ENCODE data around the gene SERPINA5. TPM values are rescaled to one million over a fixed set of nuclear protein-coding genes. Genes with fewer than 3 reads are reported as not detected.

The SERPINA5 gene
- total RNA-seq, 1 experiment from 2014 or later = 2.2 TPM

- no peak within 1 kb of the TSS for H3K27ac Mint-ChIP-seq (ENCODE audit: unreplicated experiment)
- no peak for DNase-seq
- peaks cover 13% of the 10 kb centered on the region for H3K9me3 Mint-ChIP-seq (ENCODE audit: unreplicated experiment)
- intact Hi-C loops (cut with micrococcal nuclease; ENCODE audit: unreplicated experiment) = no loop called here
- H3K4me1 Mint-ChIP-seq (ENCODE audit: low read depth, unreplicated experiment) = no peaks in the 10 kb centered on the region
- TF ChIP-seq, protein P1, sequence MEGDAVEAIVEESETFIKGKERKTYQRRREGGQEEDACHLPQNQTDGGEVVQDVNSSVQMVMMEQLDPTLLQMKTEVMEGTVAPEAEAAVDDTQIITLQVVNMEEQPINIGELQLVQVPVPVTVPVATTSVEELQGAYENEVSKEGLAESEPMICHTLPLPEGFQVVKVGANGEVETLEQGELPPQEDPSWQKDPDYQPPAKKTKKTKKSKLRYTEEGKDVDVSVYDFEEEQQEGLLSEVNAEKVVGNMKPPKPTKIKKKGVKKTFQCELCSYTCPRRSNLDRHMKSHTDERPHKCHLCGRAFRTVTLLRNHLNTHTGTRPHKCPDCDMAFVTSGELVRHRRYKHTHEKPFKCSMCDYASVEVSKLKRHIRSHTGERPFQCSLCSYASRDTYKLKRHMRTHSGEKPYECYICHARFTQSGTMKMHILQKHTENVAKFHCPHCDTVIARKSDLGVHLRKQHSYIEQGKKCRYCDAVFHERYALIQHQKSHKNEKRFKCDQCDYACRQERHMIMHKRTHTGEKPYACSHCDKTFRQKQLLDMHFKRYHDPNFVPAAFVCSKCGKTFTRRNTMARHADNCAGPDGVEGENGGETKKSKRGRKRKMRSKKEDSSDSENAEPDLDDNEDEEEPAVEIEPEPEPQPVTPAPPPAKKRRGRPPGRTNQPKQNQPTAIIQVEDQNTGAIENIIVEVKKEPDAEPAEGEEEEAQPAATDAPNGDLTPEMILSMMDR (IDR thresholded peaks at IDR 0.05; ENCODE audit: insufficient read depth in 1 of 2, low read depth in 1 of 2, low read length in 1 of 2, severe bottlenecking in 1 of 2, unreplicated experiment in 1 of 2) = no peak
- H3K4me3 Mint-ChIP-seq (ENCODE audit: unreplicated experiment) = no peak within 1 kb of the TSS
- no peaks in the 10 kb centered on the region for H3K36me3 Mint-ChIP-seq (ENCODE audit: insufficient read depth, unreplicated experiment)
- Histone ChIP-seq H3K4me1 (peaks cover 17% of the 10 kb centered on the region), H3K9me3 (no peaks in the 10 kb centered on the region; the same call in 1 of the 2 replicates), H3K27me3 (replicated peaks; ENCODE audit: control insufficient read depth, insufficient read depth, low read length) (no peaks in the 10 kb centered on the region), H3K4me3 (ENCODE audit: low read depth, low read length) (no peak within 1 kb of the TSS), H3K36me3 (ENCODE audit: control insufficient read depth, insufficient read depth, low read length) (no peaks in the 10 kb centered on the region)
- no peaks in the 10 kb centered on the region for H3K27me3 Mint-ChIP-seq (ENCODE audit: insufficient read depth, unreplicated experiment)
- ChIA-PET POLR2A (no interaction called here), CTCF (interaction anchor here (0.9 kb wide), 1 partner anchor 51 kb away, joined by 5 read pairs; the partner anchor contains the start of gene SERPINA4)
- no TSS peak for BruUV-seq (replicated peaks)
Observed at GRCh38 chr14:94612174-94612573, 30.9 kb downstream of the SERPINA5 start, which contains the start of gene SERPINA3. Gene SERPINA3, plus strand, starts transcription at chr14:94612391. Its CDS starts 2,051 bp downstream, at chr14:94614442.

DNA sequence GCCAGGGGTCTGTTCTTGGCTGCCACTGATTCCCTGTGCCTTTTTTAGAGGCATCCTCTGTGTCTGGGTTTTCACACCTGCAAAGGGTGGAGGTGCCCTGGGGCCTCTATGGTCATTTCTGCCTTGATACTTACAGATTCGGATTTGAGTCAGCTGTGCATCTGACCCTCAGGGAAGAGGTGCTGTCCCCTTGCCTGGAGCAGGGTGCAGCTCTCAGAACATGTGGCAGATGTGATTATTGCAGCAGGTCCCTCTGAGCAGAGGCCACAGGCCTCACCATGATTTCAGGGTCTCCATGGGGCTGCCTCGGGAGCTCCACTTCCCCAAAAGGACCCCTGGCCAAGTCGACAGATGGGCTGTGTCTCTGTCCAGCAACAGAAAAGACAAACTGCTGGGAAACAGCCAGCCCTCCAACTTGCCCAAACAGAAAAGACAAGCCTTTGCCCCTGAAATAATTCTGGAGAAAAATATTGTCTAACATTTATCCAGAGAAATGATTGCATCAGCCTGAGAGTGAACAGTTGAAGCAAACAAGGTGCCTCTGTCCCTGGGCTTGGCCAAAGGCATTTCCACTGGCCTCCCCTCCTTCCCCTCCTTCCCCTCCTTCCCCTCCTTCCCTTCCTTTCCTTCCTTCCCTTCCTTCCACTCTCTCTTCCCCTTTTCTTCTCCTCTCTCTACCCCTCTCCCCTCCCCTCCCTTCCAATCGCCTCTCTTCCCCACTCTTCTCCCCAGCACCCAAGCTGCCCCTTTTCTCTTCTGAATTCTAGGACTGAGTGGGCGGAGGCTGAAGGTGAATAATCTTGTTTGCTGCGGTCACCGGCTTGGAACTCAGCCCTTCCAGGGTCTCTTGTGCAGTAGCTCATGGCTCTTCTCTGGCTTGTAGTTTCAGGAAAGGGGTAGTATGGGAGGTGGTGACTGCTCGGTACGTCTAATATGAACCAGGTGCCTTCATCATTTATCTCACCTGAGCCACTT lies 31.6 kb downstream of the SERPINA5 start:
- no peak overlapping the region for H3K27ac Mint-ChIP-seq (ENCODE audit: unreplicated experiment)
- TF ChIP-seq, protein P1 (IDR thresholded peaks at IDR 0.05; ENCODE audit: insufficient read depth in 1 of 2, low read depth in 1 of 2, low read length in 1 of 2, severe bottlenecking in 1 of 2, unreplicated experiment in 1 of 2) = no peak
- no peak overlapping the region for H3K4me3 Mint-ChIP-seq (ENCODE audit: unreplicated experiment)
- no peaks in the 10 kb centered on the region for H3K27me3 Mint-ChIP-seq (ENCODE audit: insufficient read depth, unreplicated experiment)
- no peak for DNase-seq
- Histone ChIP-seq H3K4me3 (ENCODE audit: low read depth, low read length) (no peak overlapping the region), H3K9me3 (no peaks in the 10 kb centered on the region; the same call in none of the 2 replicates), H3K36me3 (ENCODE audit: control insufficient read depth, insufficient read depth, low read length) (no peaks in the 10 kb centered on the region), H3K4me1 (peaks cover 17% of the 10 kb centered on the region), H3K27me3 (replicated peaks; ENCODE audit: control insufficient read depth, insufficient read depth, low read length) (no peaks in the 10 kb centered on the region)
- no peaks in the 10 kb centered on the region for H3K4me1 Mint-ChIP-seq (ENCODE audit: low read depth, unreplicated experiment)
- peaks cover 20% of the 10 kb centered on the region for H3K9me3 Mint-ChIP-seq (ENCODE audit: unreplicated experiment)
- no peaks in the 10 kb centered on the region for H3K36me3 Mint-ChIP-seq (ENCODE audit: insufficient read depth, unreplicated experiment)
- intact Hi-C loops (cut with micrococcal nuclease; ENCODE audit: unreplicated experiment) = no loop called here
- POLR2A ChIA-PET = no interaction called here
- no TSS peak for BruUV-seq (replicated peaks)
- CTCF ChIA-PET = no interaction called here

GRCh38 chr14:94613720-94614644 lies 32.8 kb downstream of the SERPINA5 start:
- DNase-seq = no peak
- POLR2A ChIA-PET = no interaction called here
- intact Hi-C loops (cut with micrococcal nuclease; ENCODE audit: unreplicated experiment) = no loop called here
- no peak overlapping the region for H3K4me3 Mint-ChIP-seq (ENCODE audit: unreplicated experiment)
- no peaks in the 10 kb centered on the region for H3K36me3 Mint-ChIP-seq (ENCODE audit: insufficient read depth, unreplicated experiment)
- TF ChIP-seq, protein P1 (IDR thresholded peaks at IDR 0.05; ENCODE audit: insufficient read depth in 1 of 2, low read depth in 1 of 2, low read length in 1 of 2, severe bottlenecking in 1 of 2, unreplicated experiment in 1 of 2) = no peak
- peaks cover 17% of the 10 kb centered on the region for H3K4me1 ChIP-seq
- no peaks in the 10 kb centered on the region for H3K4me1 Mint-ChIP-seq (ENCODE audit: low read depth, unreplicated experiment)
- no TSS peak for BruUV-seq (replicated peaks)
- no peak overlapping the region for H3K4me3 ChIP-seq (ENCODE audit: low read depth, low read length)
- no peaks in the 10 kb centered on the region for H3K36me3 ChIP-seq (ENCODE audit: control insufficient read depth, insufficient read depth, low read length)
- H3K9me3 ChIP-seq = peaks cover 4% of the 10 kb centered on the region
- H3K27me3 Mint-ChIP-seq (ENCODE audit: insufficient read depth, unreplicated experiment) = no peaks in the 10 kb centered on the region
- peaks cover 31% of the 10 kb centered on the region for H3K9me3 Mint-ChIP-seq (ENCODE audit: unreplicated experiment)
- CTCF ChIA-PET = no interaction called here
- no peak overlapping the region for H3K27ac Mint-ChIP-seq (ENCODE audit: unreplicated experiment)
- no peaks in the 10 kb centered on the region for H3K27me3 ChIP-seq (replicated peaks; ENCODE audit: control insufficient read depth, insufficient read depth, low read length)
